Caki2 (cell line): ENCODE data around the gene RSPO1. TPM values are rescaled to one million over a fixed set of nuclear protein-coding genes. Genes with fewer than 3 reads are reported as not detected.

Experiments used
- DNase-seq: peaks from one replicate; pipeline ENCODE4 v3.0.0-alpha.2; 2015; ENCODE audit warnings: low read depth
- in situ Hi-C: cut with HindIII; loops from 2 replicates; pipeline ENCODE4 v1.10.0; 2016; ENCODE audit warnings: low sequenced_read_pairs, low pct_unique_long_range_greater_than_20kb, mixed read lengths
- total RNA-seq: library from RNA; depleted of rRNA; stranded (reverse); fragments of >200 nt; shearing (Covaris generic); gene quantifications from 2 replicates; pipeline ENCODE4 v1.2.3, GENCODE V29; 2014; ENCODE audit warnings: low replicate concordance

Gene RSPO1
- total RNA-seq, 1 experiment from 2014 or later: not detected

- DNase-seq: no peak
- in situ Hi-C loops: no loop called here
Observed at GRCh38 chr1:37629726-37630425, 4.8 kb downstream of the RSPO1 start.

GRCh38 chr1:37629008-37629407 lies 5.7 kb downstream of the RSPO1 start:
- no peak for DNase-seq
- in situ Hi-C loops: no loop called here

- in situ Hi-C loops: no loop called here
- no peak for DNase-seq
Observed at GRCh38 chr1:37628026-37628556, 6.6 kb downstream of the RSPO1 start.

- in situ Hi-C loops: no loop called here
- DNase-seq: no peak
Observed at GRCh38 chr1:37622131-37622530, 12.6 kb downstream of the RSPO1 start.

- in situ Hi-C loops: no loop called here
Observed at GRCh38 chr1:37621326-37621870, 13.3 kb downstream of the RSPO1 start.

GRCh38 chr1:37620707-37621106 lies 14.0 kb downstream of the RSPO1 start:
- in situ Hi-C loops: no loop called here
- no peak for DNase-seq

More at GRCh38 chr1:37621326-37621870, 13.3 kb downstream of the RSPO1 start:
- no peak for DNase-seq

GRCh38 chr1:37616330-37616729 lies 18.4 kb downstream of the RSPO1 start:
- in situ Hi-C loops: no loop called here
- DNase-seq: no peak

- in situ Hi-C loops: no loop called here
- DNase-seq: no peak
Observed at GRCh38 chr1:37614105-37614504, 20.6 kb downstream of the RSPO1 start.

GRCh38 chr1:37612186-37612585 lies 22.5 kb downstream of the RSPO1 start:
- in situ Hi-C loops: no loop called here
- DNase-seq: no peak

- in situ Hi-C loops: no loop called here
- DNase-seq: no peak
Observed at GRCh38 chr1:37609994-37610393, 24.7 kb downstream of the RSPO1 start.

- in situ Hi-C loops: no loop called here
Observed at GRCh38 chr1:37609002-37609401, 25.7 kb downstream of the RSPO1 start.

GRCh38 chr1:37606481-37607263 lies 28.0 kb downstream of the RSPO1 start:
- no peak for DNase-seq
- in situ Hi-C loops: no loop called here

More at GRCh38 chr1:37609002-37609401, 25.7 kb downstream of the RSPO1 start:
- no peak for DNase-seq

GRCh38 chr1:37605806-37606474 lies 28.8 kb downstream of the RSPO1 start:
- no peak for DNase-seq
- in situ Hi-C loops: no loop called here

- in situ Hi-C loops: no loop called here
- no peak for DNase-seq
Observed at GRCh38 chr1:37605061-37605650, 29.5 kb downstream of the RSPO1 start.

- in situ Hi-C loops: no loop called here
- peak; percentile 10 for DNase-seq
Observed at GRCh38 chr1:37602750-37603694, 31.7 kb downstream of the RSPO1 start.

GRCh38 chr1:37601441-37601840 lies 33.3 kb downstream of the RSPO1 start:
- in situ Hi-C loops: no loop called here
- no peak for DNase-seq

GRCh38 chr1:37599940-37600339 lies 34.8 kb downstream of the RSPO1 start:
- no peak for DNase-seq
- in situ Hi-C loops: no loop called here
